GM12873 (cell line): ENCODE measurements around the gene F8.

ENCODE experiments used
- TF ChIP-seq, protein P1 (sequence below): IDR thresholded peaks from 2 replicates; pipeline ENCODE4 v1.5.1; 2012; ENCODE audit warnings: low read depth, mild to moderate bottlenecking, moderate library complexity, low read length, control low read depth; ENCODE audit not compliant: insufficient read depth; ENCODE audit errors: missing control alignments

F8 gene

DNA sequence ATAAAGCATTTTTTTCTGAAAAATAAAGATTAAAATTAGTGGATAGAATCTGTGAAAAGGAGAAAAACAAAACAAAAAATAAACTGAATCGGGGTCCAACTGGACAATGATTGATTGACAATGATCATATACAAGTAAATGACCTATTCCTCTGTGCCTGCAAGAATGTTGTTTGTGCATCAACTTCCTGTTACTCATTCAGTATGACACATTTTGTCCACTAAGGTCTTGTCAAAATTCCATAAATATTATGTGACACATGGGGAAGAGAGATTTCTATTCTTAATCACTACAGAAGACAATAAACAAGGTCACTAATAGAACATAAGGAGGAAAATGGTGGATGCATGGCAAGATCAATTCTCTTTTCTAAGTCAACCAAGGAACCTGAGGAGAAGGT is 54.9 kb downstream of the F8 start:
- TF ChIP-seq, protein P1, sequence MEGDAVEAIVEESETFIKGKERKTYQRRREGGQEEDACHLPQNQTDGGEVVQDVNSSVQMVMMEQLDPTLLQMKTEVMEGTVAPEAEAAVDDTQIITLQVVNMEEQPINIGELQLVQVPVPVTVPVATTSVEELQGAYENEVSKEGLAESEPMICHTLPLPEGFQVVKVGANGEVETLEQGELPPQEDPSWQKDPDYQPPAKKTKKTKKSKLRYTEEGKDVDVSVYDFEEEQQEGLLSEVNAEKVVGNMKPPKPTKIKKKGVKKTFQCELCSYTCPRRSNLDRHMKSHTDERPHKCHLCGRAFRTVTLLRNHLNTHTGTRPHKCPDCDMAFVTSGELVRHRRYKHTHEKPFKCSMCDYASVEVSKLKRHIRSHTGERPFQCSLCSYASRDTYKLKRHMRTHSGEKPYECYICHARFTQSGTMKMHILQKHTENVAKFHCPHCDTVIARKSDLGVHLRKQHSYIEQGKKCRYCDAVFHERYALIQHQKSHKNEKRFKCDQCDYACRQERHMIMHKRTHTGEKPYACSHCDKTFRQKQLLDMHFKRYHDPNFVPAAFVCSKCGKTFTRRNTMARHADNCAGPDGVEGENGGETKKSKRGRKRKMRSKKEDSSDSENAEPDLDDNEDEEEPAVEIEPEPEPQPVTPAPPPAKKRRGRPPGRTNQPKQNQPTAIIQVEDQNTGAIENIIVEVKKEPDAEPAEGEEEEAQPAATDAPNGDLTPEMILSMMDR = no peak

DNA sequence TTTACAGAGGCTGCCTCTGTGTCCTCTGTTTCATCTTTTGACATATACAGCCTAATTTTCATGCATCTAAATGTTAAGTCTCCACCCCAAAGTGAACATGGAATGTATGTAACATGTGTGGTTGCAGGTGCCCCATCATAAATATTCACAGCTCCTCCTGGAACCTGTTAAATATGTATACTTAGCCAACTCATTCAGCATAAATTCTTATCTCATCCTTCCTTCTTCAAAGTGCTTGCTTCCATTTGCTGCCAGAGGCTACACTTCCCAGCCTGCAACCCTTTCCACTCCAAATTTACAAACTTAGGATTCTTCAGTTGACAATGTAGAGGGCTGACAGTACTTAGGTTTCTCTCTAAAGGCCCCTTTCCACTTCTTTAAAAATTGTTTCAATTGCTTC is 60.6 kb downstream of the F8 start:
- TF ChIP-seq, protein P1 = no peak

DNA sequence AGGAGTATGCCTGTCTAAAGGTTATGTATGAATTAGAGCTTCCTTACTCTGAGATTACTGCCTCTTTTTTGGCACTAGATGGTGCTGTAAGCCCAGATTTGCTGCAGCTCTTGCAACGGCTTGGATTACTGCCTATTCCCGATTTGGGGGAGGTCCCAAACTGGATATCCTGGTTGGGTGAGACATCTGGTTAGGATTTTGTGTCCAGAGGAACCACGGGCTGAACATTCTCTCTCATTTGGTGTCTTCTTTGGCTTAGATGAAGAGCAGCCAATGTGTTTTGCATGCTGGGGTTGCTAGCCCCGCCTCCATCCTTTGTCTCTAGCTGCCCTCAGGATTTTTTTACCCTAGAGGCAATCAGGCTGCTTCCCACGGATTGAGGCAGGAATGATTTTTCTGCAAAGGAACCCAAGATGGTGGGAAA is 104.5 kb downstream of the F8 start:
- TF ChIP-seq, protein P1 = peak; percentile 79

DNA sequence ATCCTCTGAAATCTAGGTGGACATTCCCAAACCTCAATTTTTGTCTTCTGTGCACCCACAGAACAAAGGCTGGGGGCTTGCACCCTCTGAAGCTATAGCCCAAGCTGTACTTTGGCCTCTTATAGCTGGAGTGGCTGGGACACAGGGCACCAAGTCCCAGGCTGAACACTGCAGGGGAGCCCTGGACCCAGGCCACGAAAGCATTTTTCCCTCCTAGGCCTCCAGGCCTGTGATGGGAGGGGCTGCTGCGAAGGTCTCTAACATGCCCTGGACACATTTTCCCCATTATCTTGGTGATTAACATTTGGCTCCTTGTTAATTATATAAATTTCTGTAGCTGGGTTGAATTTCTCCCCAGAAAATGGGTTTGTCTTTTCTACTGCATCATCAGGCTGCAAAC is 108.5 kb downstream of the F8 start:
- TF ChIP-seq, protein P1 = no peak

DNA sequence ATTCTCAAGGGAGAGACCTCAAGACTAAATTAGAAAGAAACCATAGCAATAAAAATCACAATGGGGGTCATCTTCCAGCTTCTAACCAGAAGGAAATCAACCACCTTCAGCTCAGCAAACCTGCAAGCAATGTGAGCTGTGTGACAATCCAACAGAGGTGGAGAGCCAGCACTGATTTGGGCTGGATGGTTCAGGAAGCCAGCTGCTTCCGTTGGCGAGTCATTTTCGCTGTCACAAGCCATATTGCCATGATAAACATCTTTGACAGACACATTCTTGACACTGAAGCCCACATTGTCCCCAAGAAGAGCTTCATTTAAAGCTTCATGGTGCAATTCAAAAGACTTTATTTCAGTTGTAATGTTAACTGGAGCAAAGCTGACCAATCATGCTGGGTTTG is 113.7 kb downstream of the F8 start:
- TF ChIP-seq, protein P1 = no peak

DNA sequence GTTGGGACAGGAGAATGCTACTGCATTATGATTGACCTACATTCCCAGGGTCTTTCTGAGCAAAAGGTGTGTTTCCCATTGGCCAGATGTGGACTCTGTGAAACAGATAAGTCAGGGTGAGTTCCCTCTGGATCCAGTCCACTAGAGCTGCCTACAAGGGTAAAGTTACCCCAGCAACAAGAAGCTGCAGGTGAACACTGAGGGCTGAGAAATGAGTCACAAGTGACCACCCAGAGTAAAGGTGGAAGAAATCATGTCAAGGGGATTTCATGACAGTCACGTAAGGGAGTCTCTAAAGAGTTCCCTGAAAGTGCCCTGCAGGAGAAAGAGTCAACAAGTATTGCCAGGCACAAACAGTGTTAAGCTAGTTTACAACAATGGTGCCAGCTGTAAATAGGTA is 120.1 kb downstream of the F8 start:
- TF ChIP-seq, protein P1 = no peak

DNA sequence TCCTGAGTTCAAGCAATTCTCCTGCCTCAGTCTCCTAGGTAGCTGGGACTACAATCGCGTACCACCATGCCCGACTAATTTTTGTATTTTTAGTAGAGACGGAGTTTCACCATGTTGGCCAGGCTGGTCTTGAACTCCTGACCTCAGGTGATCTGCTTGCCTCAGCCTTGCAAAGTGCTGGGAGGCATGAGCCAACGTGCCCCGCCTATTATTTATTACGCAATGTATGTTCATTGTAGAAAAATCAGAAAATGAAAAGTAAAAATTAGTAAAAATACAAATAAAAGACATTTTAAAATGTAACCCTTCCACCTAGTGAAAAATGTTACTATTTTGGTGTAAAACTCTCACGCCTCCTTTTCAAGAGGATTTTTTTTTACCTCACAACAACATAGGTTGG is 122.2 kb downstream of the F8 start:
- TF ChIP-seq, protein P1 = no peak

DNA sequence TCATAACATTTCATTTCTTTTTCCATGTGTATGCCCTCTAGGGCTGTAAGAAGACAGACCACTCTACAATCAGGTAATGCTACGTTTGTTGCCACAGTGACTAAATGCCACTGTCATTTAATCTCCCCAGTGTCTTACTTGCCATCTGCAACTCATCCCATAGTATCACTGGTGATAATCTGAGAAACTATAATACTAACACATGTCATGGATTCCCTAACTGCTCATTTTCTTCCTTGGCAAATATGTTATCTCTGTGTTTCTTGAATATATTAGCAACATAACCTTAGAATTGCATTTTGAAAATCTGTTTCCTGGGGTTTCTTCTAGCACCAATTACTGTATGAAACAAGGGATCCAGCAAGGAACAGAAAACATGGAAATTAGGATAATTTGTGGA is 130.2 kb downstream of the F8 start:
- TF ChIP-seq, protein P1 = no peak
